Adipose tissue (tissue), 3 donors: ENCODE results near the gene NUBPL. TPM values are rescaled to one million over a fixed set of nuclear protein-coding genes. Genes with fewer than 3 reads are reported as not detected.
"Not testable (repeated sequence)": the region's sequence is repeated elsewhere in the genome, so short reads cannot be mapped to it uniquely, and the experiment has no call there.

Source experiments
- H3K27ac ChIP-seq: one replicate; pipeline ENCODE4 v1.5.1; 2013; ENCODE audit warnings: low read depth, low read length
- WGBS, 3 donors: extraction: QIAGEN DNeasy Blood & Tissue Kit; methylation state at CpG; one replicate each; pipeline ENCODE4 v1.1.7; 2013; 5-methylcytosine and 5-hydroxymethylcytosine counted together
- polyA plus RNA-seq, 3 donors: library from polyadenylated mRNA; stranded (reverse); fragments of 200-250 nt; gene quantifications; one replicate each; pipeline ENCODE4 v1.2.3, GENCODE V29; 2013
- donor health status: healthy with polysubstance abuse.
- donor health status: Bipolar disorder and iron deficiency.
- donor health status: healthy.

NUBPL gene
- polyA plus RNA-seq, 3 donors: 2.9 to 7.8 (median 7.5) TPM

DNA sequence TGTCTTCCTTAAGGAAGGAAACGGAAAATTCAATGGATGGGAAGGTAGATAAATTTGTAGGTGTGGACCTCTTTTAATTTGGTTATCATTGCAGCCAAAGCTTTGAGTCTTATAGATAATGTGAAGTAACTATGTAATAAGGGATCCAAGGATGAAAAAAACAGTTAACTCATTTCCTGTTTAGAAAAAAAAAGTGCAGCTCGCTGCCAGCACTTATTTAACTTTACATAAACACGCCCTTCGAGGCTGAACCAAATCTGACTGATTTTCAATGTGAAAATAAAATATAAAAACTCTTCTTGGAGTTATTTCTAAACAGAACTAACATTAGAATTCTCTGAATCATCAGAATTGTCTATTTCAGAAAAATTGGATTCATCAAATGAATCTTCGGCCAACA is 7.0 kb downstream of the NUBPL start:
- WGBS, 3 donors: 25 to 76% (median 39%) methylated on average over 5 of the region's 5 CpGs
- H3K27ac ChIP-seq: no peak overlapping the region

DNA sequence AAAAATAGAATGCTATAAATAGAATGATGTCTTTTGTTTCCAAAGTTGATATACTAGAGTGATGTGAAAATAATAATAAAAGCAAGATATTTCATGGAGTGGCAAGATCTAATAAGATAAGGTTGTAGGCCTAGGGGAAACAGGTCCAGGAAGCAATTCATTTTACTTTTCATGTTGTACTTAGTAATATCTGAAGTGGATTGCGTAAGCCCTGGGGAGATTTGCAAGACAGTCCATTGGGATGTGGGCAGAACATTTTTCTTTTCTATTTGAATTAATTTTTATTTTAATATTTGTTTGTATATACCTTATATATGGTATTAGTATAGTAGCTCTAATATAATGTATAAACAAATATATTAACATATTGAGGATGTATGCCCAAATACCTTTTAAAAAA is 7.5 kb downstream of the NUBPL start:
- 77 to 97% (median 80%) methylated on average over 1 of the region's 1 CpG for WGBS, 3 donors
- no peak overlapping the region for H3K27ac ChIP-seq

DNA sequence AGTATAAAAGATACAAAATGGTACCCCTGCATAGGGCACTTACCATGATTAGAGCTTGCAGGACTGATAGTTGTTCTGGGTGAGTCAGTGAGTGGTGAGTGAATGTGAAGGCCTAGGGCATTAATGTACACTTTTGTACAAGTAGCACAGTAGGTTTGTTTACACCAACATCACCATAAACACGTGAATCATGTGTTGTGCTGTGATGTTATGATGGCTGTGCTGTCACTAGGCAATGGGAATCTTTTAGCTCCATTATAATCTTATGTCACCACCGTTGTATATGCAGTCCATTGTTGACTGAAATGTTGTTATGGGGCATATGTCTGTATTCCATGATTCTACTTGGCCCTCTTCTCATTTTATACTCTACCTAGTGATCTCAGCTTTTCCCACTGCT is 11.8 kb downstream of the NUBPL start:
- no peak overlapping the region for H3K27ac ChIP-seq
- 86 to 93% (median 92%) methylated on average over 2 of the region's 2 CpGs for WGBS, 3 donors

DNA sequence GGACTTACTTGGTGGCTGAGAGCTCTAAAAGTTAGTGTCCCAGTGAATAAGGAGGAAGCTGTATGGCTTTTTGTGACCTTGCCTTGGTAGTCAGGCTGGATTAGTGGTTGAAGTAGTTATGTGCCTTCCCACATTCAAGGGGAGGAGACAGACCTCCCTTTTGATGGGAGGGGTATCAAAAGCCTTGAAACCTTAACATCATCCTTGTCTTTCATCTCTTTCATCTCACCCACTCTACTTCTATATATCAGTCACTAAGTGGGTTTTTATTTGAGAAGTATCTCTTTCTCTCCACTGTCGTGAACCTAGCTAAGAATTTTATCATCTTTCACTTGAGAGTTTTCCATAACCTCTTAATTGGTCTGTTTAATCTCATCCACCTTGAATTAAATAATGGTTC is 15.7 kb downstream of the NUBPL start:
- WGBS, 3 donors: 89 to 96% (median 91%) methylated on average over 1 of the region's 1 CpG
- H3K27ac ChIP-seq: no peak overlapping the region

DNA sequence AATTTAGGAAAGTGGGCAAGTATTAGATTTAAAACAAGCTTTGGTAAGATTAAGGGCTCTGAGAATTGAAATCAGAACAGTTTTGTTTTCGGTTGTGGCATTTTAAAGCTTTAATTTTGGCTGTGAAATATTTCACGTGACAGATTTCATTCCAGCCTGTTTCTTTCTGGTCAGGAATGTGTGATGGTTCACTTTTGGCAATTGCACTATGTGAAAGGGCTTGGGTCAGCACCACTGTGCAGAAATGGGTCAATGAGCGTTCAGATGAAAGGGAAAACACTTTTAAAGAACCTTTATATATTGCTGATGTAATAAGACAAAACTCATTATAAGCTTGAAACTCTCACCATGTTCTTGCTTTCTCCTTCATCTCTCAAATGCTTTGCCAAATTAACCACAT is 17.1 kb downstream of the NUBPL start:
- WGBS, 3 donors: 30 to 55% (median 36%) methylated on average over 3 of the region's 3 CpGs
- no peak overlapping the region for H3K27ac ChIP-seq

DNA sequence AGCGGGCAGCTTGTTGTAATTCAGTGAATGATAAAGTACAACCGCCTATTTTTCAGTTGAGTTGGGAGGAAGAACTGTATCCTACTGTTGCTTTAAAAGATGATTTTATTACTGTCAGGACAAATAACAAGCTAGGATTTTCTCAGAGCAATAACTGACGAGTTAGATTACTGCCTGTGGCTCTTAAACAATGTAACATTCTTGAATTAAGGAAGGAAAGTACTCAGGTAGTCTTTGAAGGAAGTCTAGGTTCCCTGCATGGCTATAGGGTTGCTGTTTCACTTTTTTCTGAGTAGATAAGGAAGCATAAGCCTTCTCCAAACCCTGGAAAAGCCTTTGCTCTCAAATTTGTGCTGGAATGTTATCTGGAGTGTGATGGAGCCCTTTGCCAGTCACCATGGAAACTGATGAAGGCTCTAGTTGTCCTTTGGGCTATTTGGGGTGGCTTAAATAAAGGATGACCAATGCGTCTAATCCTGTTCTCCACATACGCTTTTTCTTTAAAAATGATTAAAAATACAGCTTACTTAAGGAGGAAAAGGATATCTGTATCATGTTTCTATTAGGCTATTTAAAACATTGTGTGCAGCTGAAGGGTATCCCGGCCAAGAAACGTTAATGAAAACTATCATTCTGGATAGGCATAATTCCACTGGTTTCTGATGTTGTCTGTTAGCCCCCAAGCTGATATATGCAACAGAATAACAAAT is 17.7 kb downstream of the NUBPL start:
- H3K27ac ChIP-seq: no peak overlapping the region

DNA sequence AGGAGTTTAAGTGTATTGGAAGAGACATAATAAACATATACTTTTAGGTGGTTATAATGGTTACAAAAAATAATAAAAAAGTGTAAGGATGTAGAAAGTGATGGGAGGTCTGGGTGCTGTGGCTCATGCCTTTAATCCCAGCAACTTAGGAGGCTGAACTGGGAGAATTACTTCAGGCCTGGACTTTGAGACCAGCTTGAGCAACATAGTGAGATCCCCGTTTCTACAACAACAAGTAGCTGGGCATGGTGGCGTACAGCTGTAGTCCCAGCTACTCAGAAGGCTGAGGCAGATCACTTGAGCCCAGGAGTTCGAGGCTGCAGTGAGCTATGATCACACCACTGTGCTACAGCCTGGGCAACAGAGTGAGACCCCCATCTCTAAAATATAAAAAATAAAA is 19.0 kb downstream of the NUBPL start:
- 94 to 96% (median 95%) methylated on average over 3 of the region's 3 CpGs for WGBS, 3 donors
- no peak overlapping the region for H3K27ac ChIP-seq

More for the DNA sequence above, 17.7 kb downstream of the NUBPL start:
- 54 to 69% (median 65%) methylated on average over 7 of the region's 7 CpGs for WGBS, 3 donors

DNA sequence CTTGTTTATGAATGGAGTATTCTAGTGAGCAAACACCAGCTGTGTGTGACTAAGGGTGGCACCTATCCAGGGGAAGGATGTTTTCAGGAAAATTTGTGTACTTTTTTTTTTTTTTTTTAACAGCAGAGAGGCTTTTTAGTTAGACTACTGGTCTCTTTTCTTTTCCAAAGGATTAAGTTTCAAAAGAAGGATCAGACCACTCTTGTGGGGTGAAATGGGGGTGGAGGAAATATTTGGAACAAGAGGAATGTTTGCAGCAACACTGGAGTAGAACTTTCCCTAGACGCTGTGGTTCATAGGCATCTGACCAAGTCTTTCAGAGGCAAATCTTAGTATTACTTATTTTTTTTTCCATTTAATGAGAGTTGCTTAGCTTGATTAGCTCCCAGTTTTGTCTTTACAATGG is 21.1 kb downstream of the NUBPL start:
- H3K27ac ChIP-seq: no peak overlapping the region
- whole genome bisulfite sequencing, 3 donors: 28 to 80% (median 47%) methylated on average over 1 of the region's 1 CpG

DNA sequence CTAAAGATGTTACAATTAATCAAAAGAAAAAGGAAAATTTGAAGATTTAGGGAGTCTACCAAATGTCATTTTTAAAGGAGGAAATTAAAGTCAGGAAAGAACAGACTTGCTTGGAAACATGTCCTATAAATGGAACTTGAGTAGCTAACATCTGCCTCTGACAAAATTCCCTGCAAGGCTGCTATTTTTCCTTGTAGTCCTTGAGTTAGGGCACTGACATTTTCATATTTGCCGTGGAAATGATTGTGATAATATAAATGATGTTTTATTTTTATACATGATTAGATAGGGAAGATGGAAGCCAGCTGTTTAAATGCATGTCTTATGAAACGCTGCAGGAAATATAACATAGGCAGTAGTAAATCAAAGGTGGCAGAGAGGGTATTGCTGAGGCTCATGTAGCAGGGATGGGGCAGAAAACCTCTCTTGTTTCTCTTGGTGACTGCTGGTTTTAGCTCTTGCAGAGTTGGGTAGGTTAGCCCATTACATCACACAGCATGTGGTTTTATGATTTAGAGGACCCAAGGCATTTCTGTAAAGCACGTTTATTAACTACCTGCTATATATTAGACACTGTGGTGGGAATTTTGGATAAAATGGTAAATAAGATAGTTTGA is 21.7 kb downstream of the NUBPL start:
- 46 to 63% (median 48%) methylated on average over 3 of the region's 3 CpGs for WGBS, 3 donors
- no peak overlapping the region for H3K27ac ChIP-seq

DNA sequence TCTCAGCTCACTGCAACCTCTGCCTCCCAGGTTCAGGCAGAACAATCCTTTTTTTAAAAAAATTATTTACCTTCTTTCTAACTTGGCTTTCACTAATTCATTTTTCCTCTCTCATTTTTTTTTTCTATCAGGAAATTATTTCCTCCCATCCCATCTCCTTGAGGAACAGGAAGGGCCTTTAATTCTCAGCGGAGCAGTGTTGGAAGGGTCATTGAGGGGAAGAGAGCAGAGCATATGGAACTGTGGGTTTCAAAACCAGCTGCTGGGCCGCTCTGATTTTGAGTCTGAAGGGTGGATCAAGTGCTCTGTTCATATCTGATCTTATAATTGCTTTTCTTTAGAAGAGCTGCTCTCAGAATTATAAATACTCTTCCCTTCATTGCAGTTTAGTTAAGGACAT is 29.0 kb downstream of the NUBPL start:
- 72 to 95% (median 79%) methylated on average over 2 of the region's 2 CpGs for WGBS, 3 donors
- H3K27ac ChIP-seq: no peak overlapping the region

DNA sequence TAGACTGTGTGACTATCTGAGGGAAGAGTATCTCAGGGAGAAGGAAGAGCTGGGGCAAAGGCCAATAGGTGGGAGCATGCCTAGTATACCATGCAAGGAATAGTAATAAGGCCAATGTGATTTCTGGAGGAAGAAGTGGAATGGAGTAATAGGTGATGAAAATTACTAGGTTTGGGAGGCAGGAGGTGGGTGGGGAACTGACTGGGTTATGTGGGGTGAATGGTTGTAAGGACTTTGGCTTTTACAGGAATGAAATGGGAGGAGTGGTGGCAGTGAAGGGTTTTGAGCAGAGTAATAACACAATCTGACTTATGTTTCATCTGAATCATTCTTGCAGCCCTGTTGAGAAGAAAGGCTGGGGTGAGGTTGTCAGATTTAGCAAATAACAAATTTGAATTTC is 30.9 kb downstream of the NUBPL start:
- no peak overlapping the region for H3K27ac ChIP-seq

DNA sequence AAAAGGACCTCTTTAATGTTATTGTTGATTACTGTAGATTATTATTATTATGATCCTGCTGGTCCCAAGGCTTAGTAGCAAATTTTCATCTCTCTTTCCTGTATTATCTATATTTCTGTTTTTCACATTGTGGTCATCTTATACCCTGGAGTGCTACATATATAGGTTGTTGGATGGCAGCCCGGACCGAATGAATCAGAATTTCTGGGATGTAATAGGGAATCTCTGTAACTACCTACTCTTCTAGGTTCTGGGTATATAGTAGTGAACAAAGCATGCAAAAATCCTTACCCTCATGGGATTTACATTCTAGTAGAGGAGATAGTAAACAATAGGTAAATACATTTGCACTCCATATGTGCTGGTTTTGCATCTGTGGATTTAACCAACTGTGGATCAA is 31.4 kb downstream of the NUBPL start:
- WGBS, 3 donors: 96 to 98% (median 97%) methylated on average over 2 of the region's 2 CpGs
- H3K27ac ChIP-seq: no peak overlapping the region

DNA sequence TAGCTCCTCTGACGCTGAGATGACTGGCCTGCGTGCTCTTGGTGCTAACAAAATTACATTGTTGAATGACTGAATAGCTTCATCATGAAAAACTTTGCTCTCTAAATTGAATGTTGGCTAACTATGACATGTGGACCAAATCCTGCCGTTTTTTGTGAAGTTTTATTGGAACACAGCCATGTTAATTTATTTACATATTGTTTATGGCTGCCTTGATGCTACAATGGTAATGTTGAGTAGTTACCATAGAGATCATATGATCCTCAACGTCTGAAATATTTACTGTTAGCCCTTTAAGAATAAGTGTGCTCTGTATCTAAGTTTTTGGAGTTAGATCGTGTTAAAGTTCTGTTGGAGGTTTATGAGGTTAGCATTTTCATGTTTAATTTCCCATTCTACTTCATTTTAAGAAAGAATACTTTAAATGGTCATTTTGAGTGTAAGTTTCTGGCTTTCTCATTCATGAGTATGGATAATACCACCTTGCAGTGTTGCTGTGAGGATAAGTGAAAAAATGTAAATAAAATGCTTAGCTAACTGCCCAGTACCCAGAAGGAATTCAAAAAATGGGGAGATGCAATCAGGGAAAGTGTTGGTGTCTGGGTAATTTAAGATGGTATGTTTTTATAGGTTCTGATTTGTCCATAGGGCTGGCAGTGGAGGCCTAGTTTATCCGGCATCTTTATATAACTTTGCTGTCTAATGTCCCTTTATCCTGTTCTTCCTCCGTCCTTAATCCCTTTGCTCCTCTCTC is 35.3 kb downstream of the NUBPL start:
- no peak overlapping the region for H3K27ac ChIP-seq
- WGBS, 3 donors: 83 to 89% (median 89%) methylated on average over 7 of the region's 7 CpGs

DNA sequence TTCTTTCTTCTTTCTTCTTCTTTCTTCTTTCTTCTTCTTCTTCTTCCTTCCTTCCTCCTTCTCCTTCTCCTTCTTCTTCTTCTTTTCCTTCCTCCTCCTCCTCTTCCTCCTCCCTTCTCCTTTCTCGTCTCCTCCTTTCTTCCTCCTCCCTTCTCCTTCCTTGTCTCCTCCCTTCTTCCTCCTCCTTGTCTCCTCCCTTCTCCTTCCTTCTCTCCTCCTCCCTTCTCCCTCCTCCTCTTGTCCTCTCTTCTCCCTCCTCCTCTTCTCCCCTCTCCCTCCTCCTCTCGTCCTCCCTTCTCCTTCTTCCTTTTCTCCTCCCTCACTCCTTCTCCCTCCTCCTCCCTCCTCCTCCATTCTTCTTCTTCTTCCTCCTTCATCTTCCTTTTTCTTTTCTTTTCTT is 44.5 kb downstream of the NUBPL start:
- WGBS, 3 donors: 66 to 91% (median 75%) methylated on average over 2 of the region's 2 CpGs
- H3K27ac ChIP-seq: no peak overlapping the region

DNA sequence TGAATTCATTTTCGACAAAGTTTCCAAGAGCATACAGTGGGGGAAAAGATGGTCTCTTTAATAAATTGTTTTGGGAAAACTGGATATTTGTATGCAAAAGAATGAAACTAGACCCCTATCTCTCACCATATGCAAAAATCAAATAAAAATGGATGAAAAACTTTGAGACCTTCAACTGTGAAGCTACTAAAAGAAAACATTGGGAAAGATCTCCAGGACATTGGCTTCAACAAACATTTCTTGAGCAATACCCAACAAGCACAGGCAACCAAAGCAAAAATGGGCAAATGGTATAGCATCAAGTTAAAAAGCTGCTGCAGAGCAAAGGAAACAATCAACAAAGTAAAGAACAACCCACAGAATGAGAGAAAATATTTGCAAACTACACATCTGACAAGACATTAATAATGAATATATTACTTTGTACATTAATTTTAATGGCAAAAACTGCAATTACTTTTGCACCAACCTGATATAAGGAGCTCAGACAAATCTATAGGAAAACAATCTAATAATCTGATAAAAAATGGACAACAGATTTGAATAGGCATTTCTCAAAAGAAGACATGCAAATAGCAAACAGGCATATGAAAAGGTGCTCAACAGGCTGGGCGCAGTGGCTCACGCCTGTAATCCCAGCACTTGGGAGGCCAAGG is 50.7 kb downstream of the NUBPL start:
- H3K27ac ChIP-seq: no peak overlapping the region
- 97 to 99% (median 97%) methylated on average over 3 of the region's 3 CpGs for whole genome bisulfite sequencing, 3 donors

DNA sequence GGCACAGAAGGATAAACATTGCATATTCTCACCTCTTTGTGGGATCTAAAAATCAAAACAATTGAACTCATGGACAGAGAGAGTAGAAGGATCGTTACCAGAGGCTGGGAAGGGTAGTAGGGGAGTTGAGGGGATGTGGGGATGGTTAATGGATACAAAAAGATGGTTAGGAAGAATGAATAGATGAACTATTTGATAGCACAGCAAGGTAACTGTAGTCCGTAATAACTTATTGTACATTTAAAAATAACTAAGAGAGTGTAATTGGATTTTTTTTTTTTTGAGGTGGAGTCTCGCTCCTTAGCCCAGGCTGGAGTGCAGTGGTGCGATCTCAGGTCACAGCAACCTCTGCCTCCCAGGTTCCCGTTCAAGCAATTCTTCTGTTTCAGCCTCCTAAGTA is 52.0 kb downstream of the NUBPL start:
- 97 to 98% (median 97%) methylated on average over 5 of the region's 5 CpGs for WGBS, 3 donors
- no peak overlapping the region for H3K27ac ChIP-seq

DNA sequence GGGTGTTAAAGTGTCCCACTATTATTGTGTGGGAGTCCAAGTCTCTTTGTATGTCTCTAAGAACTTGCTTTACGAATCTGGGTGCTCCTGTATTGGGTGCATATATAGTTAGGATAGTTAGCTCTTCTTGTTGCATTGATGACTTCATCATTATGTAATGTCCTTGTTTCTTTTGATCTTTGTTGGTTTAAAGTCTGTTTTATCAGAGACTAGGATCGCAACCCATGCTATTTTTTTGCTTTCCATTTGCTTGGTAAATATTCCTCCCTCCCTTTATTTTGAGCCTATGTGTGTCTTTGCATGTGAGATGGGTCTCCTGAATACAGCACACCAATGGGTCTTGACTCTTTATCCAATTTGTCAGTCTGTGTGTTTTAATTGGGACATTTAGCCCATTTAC is 57.7 kb downstream of the NUBPL start:
- H3K27ac ChIP-seq: not testable (repeated sequence)
- WGBS, 3 donors: 95 to 100% (median 98%) methylated on average over 2 of the region's 2 CpGs

DNA sequence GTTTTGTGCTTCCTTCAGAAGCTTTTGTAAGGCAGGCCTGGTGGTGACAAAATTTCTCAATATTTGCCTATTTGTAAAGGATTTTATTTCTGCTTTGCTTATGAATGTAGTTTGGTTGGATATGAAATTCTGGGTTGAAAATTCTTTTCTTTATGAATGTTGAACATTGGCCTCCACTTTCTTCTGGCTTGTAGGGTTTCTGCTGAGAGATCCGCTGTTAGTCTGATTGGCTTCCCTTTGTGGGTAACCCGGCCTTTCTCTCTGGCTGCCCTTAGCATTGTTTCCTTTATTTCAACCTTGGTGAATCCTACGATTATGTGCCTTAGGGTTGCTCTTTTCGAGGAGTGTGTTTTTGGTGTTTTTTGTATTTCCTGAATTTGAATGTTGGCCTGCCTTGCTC is 58.2 kb downstream of the NUBPL start:
- no peak overlapping the region for H3K27ac ChIP-seq
- 95 to 97% (median 97%) methylated on average over 4 of the region's 4 CpGs for WGBS, 3 donors

DNA sequence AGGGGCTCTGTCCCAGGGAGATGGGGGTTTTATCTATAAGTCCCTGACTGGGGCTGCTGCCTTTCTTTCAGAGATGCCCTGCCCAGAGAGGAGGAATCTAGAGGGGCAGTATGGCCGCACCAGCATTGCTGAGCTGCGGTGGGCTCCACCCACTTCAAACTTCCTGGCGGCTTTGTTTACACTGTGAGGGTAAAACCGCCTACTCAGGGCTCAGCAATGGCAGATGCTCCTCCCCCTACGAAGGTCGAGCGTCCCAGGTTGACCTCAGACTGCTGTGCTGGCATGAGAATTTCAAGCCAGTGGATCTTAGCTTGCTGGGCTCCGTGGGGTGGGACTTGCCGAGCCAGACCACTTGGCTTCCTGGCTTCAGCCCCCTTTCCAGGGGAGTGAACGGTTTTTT is 59.7 kb downstream of the NUBPL start:
- WGBS, 3 donors: 94 to 97% (median 96%) methylated on average over 10 of the region's 10 CpGs
- H3K27ac ChIP-seq: not testable (repeated sequence)
